K562 (cell line): ENCODE data around the gene PON2. TPM values are rescaled to one million over a fixed set of nuclear protein-coding genes. Genes with fewer than 3 reads are reported as not detected.
A peak's percentile ranks its signal among the peaks of the same experiment; 100 is the strongest.

Experiments
- ATF2 ChIP-seq: sonication (generic); formaldehyde crosslinking; IDR thresholded peaks from 2 replicates; pipeline ENCODE4 v1.8.1; 2022; ENCODE audit warnings: missing genetic modification reagents
- CBFA2T2 ChIP-seq: fragments of 450-650 bp; conservative IDR thresholded peaks from 2 replicates; pipeline ENCODE4 v1.6.1; 2017; ENCODE audit warnings: mild to moderate bottlenecking
- CEBPB ChIP-seq: fragments of 450-650 bp; IDR thresholded peaks from 2 replicates; pipeline ENCODE4 v1.6.1; 2016; ENCODE audit warnings: missing genetic modification characterization, missing compliant biosample characterization
- ELF1 ChIP-seq: fragments of 200-800 bp; sonication (Bioruptor generic); IDR thresholded peaks from 2 replicates; pipeline ENCODE4 v1.6.1; 2016; ENCODE audit warnings: missing genetic modification characterization, missing compliant biosample characterization
- ERF ChIP-seq: fragments of 450-650 bp; formaldehyde crosslinking; IDR thresholded peaks from 2 replicates; pipeline ENCODE4 v1.4.0; 2020; ENCODE audit warnings: mild to moderate bottlenecking, mixed read lengths
- FOXK1 ChIP-seq: sonication (generic); formaldehyde crosslinking; IDR thresholded peaks from 2 replicates; pipeline ENCODE4 v1.8.0; 2022; ENCODE audit warnings: missing genetic modification reagents, mild to moderate bottlenecking, borderline replicate concordance
- FOXP1 ChIP-seq: sonication (generic); formaldehyde crosslinking; IDR thresholded peaks from 2 replicates; pipeline ENCODE4 v1.8.0; 2022; ENCODE audit warnings: mild to moderate bottlenecking, missing genetic modification reagents
- GATAD2B ChIP-seq: fragments of 450-650 bp; IDR thresholded peaks from 2 replicates; pipeline ENCODE4 v1.6.1; 2017; ENCODE audit warnings: mild to moderate bottlenecking, borderline replicate concordance
- HNRNPK ChIP-seq: fragments of 200-400 bp; formaldehyde crosslinking; IDR thresholded peaks from one replicate; pipeline ENCODE4 v1.6.1; 2018; ENCODE audit warnings: mild to moderate bottlenecking, low read depth, low read length; ENCODE audit not compliant: poor library complexity, severe bottlenecking
- NCOA2 ChIP-seq, 2 experiments: fragments of 450-650 bp; IDR thresholded peaks; 2 replicates each; pipeline ENCODE4 v1.6.1; 2018; ENCODE audit warnings: mild to moderate bottlenecking in 2 of 2, moderate library complexity in 1 of 2; ENCODE audit not compliant: partially characterized antibody in 2 of 2
- NFXL1 ChIP-seq: fragments of 450-650 bp; formaldehyde crosslinking; IDR thresholded peaks from 2 replicates; pipeline ENCODE4 v1.4.0; 2021; ENCODE audit warnings: mild to moderate bottlenecking
- SMAD1 ChIP-seq: fragments of 150-350 bp; IDR thresholded peaks from 2 replicates; pipeline ENCODE4 v1.6.1; 2014; ENCODE audit warnings: low read length, low read depth; ENCODE audit not compliant: partially characterized antibody
- SNAPC5 ChIP-seq: fragments of 250-450 bp; sonication (Bioruptor Pico); IDR thresholded peaks from 2 replicates; pipeline ENCODE4 v1.8.0; 2021; ENCODE audit warnings: moderate library complexity, mild to moderate bottlenecking, inconsistent platforms
- SP1 ChIP-seq: sonication (generic); formaldehyde crosslinking; IDR thresholded peaks from 2 replicates; pipeline ENCODE4 v1.8.1; 2022; ENCODE audit warnings: mild to moderate bottlenecking, missing genetic modification reagents
- STAT5B ChIP-seq: fragments of 250-450 bp; sonication (Bioruptor Pico); IDR thresholded peaks from 2 replicates; pipeline ENCODE4 v1.8.0; 2021; ENCODE audit warnings: mild to moderate bottlenecking, inconsistent platforms
- TEAD4 ChIP-seq, 2 experiments: sonication (generic) in 1 of 2; formaldehyde crosslinking in 1 of 2; IDR thresholded peaks; 2 replicates each; pipeline versions ENCODE4 v1.6.1 to v1.8.0; 2012 to 2022; ENCODE audit warnings: borderline replicate concordance in 1 of 2, inconsistent platforms in 1 of 2, low read length in 1 of 2, mild to moderate bottlenecking in 1 of 2, missing genetic modification reagents in 1 of 2
- TRIM28 ChIP-seq: fragments of 450-650 bp; IDR thresholded peaks from 2 replicates; pipeline ENCODE4 v1.6.1; 2017
- ZBTB5 ChIP-seq: fragments of 450-650 bp; IDR thresholded peaks from 2 replicates; pipeline ENCODE4 v1.6.1; 2017; ENCODE audit warnings: antibody characterized with exemption
- ZNF197 ChIP-seq: fragments of 200-800 bp; sonication (Bioruptor generic); IDR thresholded peaks from 2 replicates; pipeline ENCODE4 v1.6.1; 2016; ENCODE audit warnings: low read depth, missing genetic modification characterization, missing compliant biosample characterization
- ZNF253 ChIP-seq: fragments of 250-450 bp; sonication (Bioruptor Pico); conservative IDR thresholded peaks from 2 replicates; pipeline ENCODE4 v1.6.1; 2021; ENCODE audit warnings: mild to moderate bottlenecking
- ZNF274 ChIP-seq: IDR thresholded peaks from 2 replicates; pipeline ENCODE4 v1.6.1; 2011; ENCODE audit warnings: low read depth, mild to moderate bottlenecking, low read length, moderate library complexity, borderline replicate concordance
- ZNF507 ChIP-seq: conservative IDR thresholded peaks from 2 replicates; pipeline ENCODE4 v1.6.1; 2017; ENCODE audit warnings: missing genetic modification characterization, missing compliant biosample characterization
- ZNF551 ChIP-seq: fragments of 250-450 bp; sonication (Bioruptor Pico); IDR thresholded peaks from 2 replicates; pipeline ENCODE4 v1.5.0; 2021; ENCODE audit warnings: mild to moderate bottlenecking, moderate library complexity
- polyA plus RNA-seq, 8 experiments: library from polyadenylated mRNA; depleted of rRNA in 4 of 8; stranded (reverse) in 5 of 8; unstranded in 3 of 8; fragments of >200 nt; fragmentation: Nextera tagmentation in 2 of 8; fragmentation: Illumina TruSeq in 1 of 8; extraction: Ambion mirVana in 2 of 8; extraction: Trizol in 1 of 8; gene quantifications; 2 replicates each; pipeline versions ENCODE4 v1.2.1 to v1.2.3, GENCODE V29; 2011 to 2014; ENCODE audit warnings: inconsistent platforms in 1 of 8, missing spikeins in 1 of 8
- total RNA-seq, 7 experiments: library from RNA; depleted of rRNA in 6 of 7; stranded (reverse); fragments of >200 nt in 6 of 7; fragmentation: Illumina TruSeq in 2 of 7; extraction: Trizol in 2 of 7; gene quantifications; 2 replicates each; pipeline versions ENCODE4 v1.2.1 to v1.2.3, GENCODE V29; 2011 to 2021; ENCODE audit warnings: low replicate concordance in 1 of 7
- TF ChIP-seq, protein P1 (sequence below): IDR thresholded peaks from 2 replicates; pipeline ENCODE4 v1.6.1; 2011; ENCODE audit not compliant: insufficient read length; ENCODE audit errors: extremely low read depth
- TF ChIP-seq, protein P2 (sequence below): sonication (generic); formaldehyde crosslinking; IDR thresholded peaks from 2 replicates; pipeline ENCODE4 v1.5.0; 2020; ENCODE audit warnings: missing genetic modification reagents

Gene PON2
- total and polyA plus RNA-seq, 9 of the 15 experiments (the other 6 are each of a cell fraction or from before 2014, with no cell fraction given), result 8.5 to 30.1 (median 21.9) TPM

DNA sequence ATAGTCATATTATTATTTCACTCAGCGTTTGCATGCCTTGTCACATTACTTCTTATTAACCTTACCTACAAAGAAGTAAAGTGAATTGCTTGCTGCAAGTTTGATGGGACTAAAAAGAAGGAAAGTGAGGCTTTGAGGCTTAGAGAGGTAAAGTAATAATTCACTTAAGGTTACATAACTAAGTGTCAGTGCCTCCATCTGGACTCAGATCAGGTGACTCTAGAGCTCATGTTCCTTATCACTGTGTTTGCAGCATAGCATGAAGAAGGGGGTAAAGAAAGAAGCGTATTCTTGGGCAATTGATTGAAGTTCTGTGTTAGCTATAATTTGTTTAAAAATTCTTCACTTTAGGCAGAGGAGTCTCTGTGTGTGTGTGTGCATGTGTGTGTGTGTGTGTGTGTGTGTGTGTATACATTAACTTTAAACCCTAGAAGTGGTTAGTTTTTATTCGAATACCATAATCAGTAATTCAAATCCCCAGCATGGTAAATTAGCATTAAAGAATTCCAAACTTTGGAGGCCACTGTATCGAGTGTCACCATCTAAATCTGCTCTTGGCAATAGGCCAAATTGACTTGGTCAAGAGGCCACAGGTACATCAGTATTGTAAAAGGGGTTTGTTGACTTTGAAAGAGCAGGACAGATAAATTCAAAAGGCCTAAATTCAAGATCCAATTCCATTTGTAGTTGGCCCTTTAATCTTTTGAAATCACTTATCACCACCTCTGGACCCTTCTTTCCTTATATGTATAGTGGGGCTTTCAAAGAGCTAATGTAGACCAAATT, 36.5 kb downstream of the PON2 start (continued):
- TF ChIP-seq STAT5B, result no peak
- TF ChIP-seq SNAPC5 (CRISPR knock-in tag), result no peak
- peak; percentile 45; the same call in 1 of the 2 replicates for TF ChIP-seq CEBPB
- no peak for TF ChIP-seq ZNF274
- no peak for TF ChIP-seq SP1 (CRISPR knock-in tag)
- TF ChIP-seq FOXP1 (CRISPR knock-in tag), result no peak
- TF ChIP-seq, protein P1, sequence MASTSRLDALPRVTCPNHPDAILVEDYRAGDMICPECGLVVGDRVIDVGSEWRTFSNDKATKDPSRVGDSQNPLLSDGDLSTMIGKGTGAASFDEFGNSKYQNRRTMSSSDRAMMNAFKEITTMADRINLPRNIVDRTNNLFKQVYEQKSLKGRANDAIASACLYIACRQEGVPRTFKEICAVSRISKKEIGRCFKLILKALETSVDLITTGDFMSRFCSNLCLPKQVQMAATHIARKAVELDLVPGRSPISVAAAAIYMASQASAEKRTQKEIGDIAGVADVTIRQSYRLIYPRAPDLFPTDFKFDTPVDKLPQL, result no peak
- no peak for TF ChIP-seq NCOA2 (IDR thresholded peaks at IDR 0.05; ENCODE audit: partially characterized antibody in 2 of 2)
- TF ChIP-seq ERF, result no peak
- no peak for TF ChIP-seq TRIM28
- TF ChIP-seq TEAD4 (IDR thresholded peaks at IDR 0.05; ENCODE audit: low read length), result no peak
- no peak for TF ChIP-seq TEAD4 (CRISPR knock-in tag; IDR thresholded peaks at IDR 0.05; ENCODE audit: borderline replicate concordance)
- TF ChIP-seq ZNF507 (tag), result no peak
- TF ChIP-seq ZNF253, result no peak
- TF ChIP-seq NFXL1 (CRISPR knock-in tag), result no peak
- TF ChIP-seq ZBTB5, result no peak
- no peak for TF ChIP-seq HNRNPK
- TF ChIP-seq FOXK1 (CRISPR knock-in tag), result no peak
- TF ChIP-seq CBFA2T2, result peak; percentile 36
- no peak for TF ChIP-seq ATF2 (CRISPR knock-in tag)
- TF ChIP-seq GATAD2B, result no peak
- no peak for TF ChIP-seq ZNF551
- TF ChIP-seq ZNF197 (CRISPR knock-in tag), result no peak
- no peak for TF ChIP-seq SMAD1
- TF ChIP-seq, protein P2, sequence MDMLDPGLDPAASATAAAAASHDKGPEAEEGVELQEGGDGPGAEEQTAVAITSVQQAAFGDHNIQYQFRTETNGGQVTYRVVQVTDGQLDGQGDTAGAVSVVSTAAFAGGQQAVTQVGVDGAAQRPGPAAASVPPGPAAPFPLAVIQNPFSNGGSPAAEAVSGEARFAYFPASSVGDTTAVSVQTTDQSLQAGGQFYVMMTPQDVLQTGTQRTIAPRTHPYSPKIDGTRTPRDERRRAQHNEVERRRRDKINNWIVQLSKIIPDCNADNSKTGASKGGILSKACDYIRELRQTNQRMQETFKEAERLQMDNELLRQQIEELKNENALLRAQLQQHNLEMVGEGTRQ (CRISPR knock-in tag), result 0 out of 2 replicates have a peak, but pooled peaks have one; percentile 21
- TF ChIP-seq ELF1, result no peak
